Osteoblast (primary cell): ENCODE data around the gene FAM151A. TPM values are rescaled to one million over a fixed set of nuclear protein-coding genes. Genes with fewer than 3 reads are reported as not detected.

Experiments
- DNase-seq: peaks from one replicate; pipeline ENCODE4 v3.0.0; 2011; ENCODE audit warnings: low spot score, mixed read lengths; ENCODE audit not compliant: insufficient read length; ENCODE audit errors: missing footprints
- H2AFZ ChIP-seq: 2 replicates; pipeline ENCODE4 v1.6.0; 2011; ENCODE audit warnings: mild to moderate bottlenecking, low read length
- H3K27ac ChIP-seq: 2 replicates; pipeline ENCODE4 v1.5.1; 2011; ENCODE audit warnings: mild to moderate bottlenecking, low read depth, low read length, moderate library complexity
- H3K27me3 ChIP-seq: 2 replicates; pipeline ENCODE4 v1.6.0; 2012; ENCODE audit warnings: mild to moderate bottlenecking, control low read depth, inconsistent platforms, low read length, moderate library complexity; ENCODE audit not compliant: insufficient read depth
- H3K36me3 ChIP-seq: 2 replicates; pipeline ENCODE4 v1.5.1; 2011; ENCODE audit warnings: mild to moderate bottlenecking, low read length, control low read depth, moderate library complexity; ENCODE audit not compliant: insufficient read depth
- H3K4me1 ChIP-seq: 2 replicates; pipeline ENCODE4 v1.5.1; 2011; ENCODE audit warnings: mild to moderate bottlenecking, low read length, control low read depth, moderate library complexity; ENCODE audit not compliant: insufficient read depth
- H3K4me2 ChIP-seq: 2 replicates; pipeline ENCODE4 v1.6.0; 2011; ENCODE audit warnings: mild to moderate bottlenecking, low read length; ENCODE audit not compliant: insufficient read depth
- H3K4me3 ChIP-seq: fragments of 200-600 bp; sonication (generic); 3 replicates; pipeline ENCODE4 v1.5.1; 2012; ENCODE audit warnings: mild to moderate bottlenecking, low read length, inconsistent platforms; ENCODE audit not compliant: insufficient read depth
- H3K79me2 ChIP-seq: 2 replicates; pipeline ENCODE4 v1.6.0; 2012; ENCODE audit warnings: mild to moderate bottlenecking, low read length, control low read depth, inconsistent platforms; ENCODE audit not compliant: insufficient read depth
- H3K9me3 ChIP-seq: 2 replicates; pipeline ENCODE4 v1.5.1; 2011; ENCODE audit warnings: low read depth, low read length, control low read depth
- H4K20me1 ChIP-seq: 2 replicates; pipeline ENCODE4 v1.6.0; 2012; ENCODE audit warnings: mild to moderate bottlenecking, low read length, control low read depth; ENCODE audit not compliant: insufficient read depth
- total RNA-seq: library from RNA; depleted of rRNA; stranded (reverse); fragments of >200 nt; gene quantifications from 2 replicates; pipeline ENCODE4 v1.2.3, GENCODE V29; 2012
- TF ChIP-seq, protein P1 (sequence below): IDR thresholded peaks from 2 replicates; pipeline ENCODE4 v1.5.1; 2011; ENCODE audit warnings: mild to moderate bottlenecking, low read depth, low read length, moderate library complexity; ENCODE audit errors: extremely low read depth

FAM151A gene
- total RNA-seq, result not detected in 2 replicates

DNA sequence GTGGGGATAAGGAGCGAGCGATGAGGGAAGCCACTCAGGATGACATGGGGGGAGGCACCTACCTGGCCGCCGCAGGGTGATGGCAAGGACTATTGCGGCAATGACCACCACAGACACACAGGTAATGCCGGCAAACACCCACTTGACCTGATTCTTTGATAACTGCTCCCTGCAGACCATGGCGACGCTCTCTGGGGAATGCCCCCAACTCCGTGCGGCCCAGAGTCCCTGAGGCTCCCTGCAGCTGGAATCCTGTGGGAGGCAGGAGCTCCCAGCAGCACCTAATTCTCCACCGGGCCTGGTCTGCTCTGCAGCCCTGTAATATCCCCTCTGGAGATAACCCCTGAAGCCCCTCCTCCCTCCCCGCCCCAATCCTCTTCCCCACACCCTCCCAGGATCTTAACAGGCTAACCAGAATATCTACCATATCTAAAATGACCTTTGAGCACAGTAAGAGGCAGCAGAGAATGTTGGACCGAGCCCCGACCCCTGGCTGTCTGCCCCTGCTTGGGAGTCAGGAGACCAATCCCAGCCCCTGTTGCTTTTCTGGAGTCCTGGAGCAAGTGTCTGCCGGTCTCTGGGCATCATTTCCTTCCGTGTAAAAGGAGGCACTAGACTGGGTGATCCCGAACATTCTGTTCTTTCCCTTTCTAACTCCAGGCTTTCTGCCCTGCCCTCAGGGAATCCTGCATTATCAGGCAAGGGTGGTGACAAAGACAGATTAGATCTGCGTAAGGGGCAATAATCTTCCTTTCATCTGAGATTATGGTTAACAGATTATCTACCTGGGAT lies at the start of gene FAM151A:
Gene FAM151A, minus strand, starts transcription at position 310 of the 792 bp plus-strand sequence. Its CDS starts 130 bp downstream, at position 180.
- TF ChIP-seq, protein P1, sequence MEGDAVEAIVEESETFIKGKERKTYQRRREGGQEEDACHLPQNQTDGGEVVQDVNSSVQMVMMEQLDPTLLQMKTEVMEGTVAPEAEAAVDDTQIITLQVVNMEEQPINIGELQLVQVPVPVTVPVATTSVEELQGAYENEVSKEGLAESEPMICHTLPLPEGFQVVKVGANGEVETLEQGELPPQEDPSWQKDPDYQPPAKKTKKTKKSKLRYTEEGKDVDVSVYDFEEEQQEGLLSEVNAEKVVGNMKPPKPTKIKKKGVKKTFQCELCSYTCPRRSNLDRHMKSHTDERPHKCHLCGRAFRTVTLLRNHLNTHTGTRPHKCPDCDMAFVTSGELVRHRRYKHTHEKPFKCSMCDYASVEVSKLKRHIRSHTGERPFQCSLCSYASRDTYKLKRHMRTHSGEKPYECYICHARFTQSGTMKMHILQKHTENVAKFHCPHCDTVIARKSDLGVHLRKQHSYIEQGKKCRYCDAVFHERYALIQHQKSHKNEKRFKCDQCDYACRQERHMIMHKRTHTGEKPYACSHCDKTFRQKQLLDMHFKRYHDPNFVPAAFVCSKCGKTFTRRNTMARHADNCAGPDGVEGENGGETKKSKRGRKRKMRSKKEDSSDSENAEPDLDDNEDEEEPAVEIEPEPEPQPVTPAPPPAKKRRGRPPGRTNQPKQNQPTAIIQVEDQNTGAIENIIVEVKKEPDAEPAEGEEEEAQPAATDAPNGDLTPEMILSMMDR, result no peak
- DNase-seq, result peak; percentile 36
- H3K4me2 ChIP-seq, result no peak within 1 kb of the TSS

GRCh38 chr1:54671985-54672608 lies 48.8 kb upstream of the FAM151A start:
- H3K27ac ChIP-seq, result no peak overlapping the region
- H4K20me1 ChIP-seq, result no peaks in the 10 kb centered on the region
- peak; percentile 90 for DNase-seq
- no peaks in the 10 kb centered on the region for H3K79me2 ChIP-seq
- H3K36me3 ChIP-seq, result no peaks in the 10 kb centered on the region
- H3K27me3 ChIP-seq, result no peaks in the 10 kb centered on the region
- H3K4me3 ChIP-seq, result no peak overlapping the region
- TF ChIP-seq, protein P1, result peak; percentile 85
- H2AFZ ChIP-seq, result no peak overlapping the region
- no peak overlapping the region for H3K4me2 ChIP-seq
- no peaks in the 10 kb centered on the region for H3K9me3 ChIP-seq
- no peaks in the 10 kb centered on the region for H3K4me1 ChIP-seq

More for the DNA sequence above, at the start of gene FAM151A:
- Histone ChIP-seq H3K27me3 (peaks cover 15% of the 10 kb centered on the region), H2AFZ (no peak within 1 kb of the TSS), H3K36me3 (no peaks in the 10 kb centered on the region), H3K9me3 (no peaks in the 10 kb centered on the region), H4K20me1 (no peaks in the 10 kb centered on the region), H3K4me1 (no peaks in the 10 kb centered on the region), H3K79me2 (no peaks in the 10 kb centered on the region), H3K4me3 (no peak within 1 kb of the TSS), H3K27ac (no peak within 1 kb of the TSS)

GRCh38 chr1:54668567-54668966 lies 45.2 kb upstream of the FAM151A start:
- no peak for DNase-seq
- Histone ChIP-seq H3K27me3 (no peaks in the 10 kb centered on the region), H3K79me2 (no peaks in the 10 kb centered on the region), H3K36me3 (no peaks in the 10 kb centered on the region), H3K4me3 (no peak overlapping the region), H3K4me1 (no peaks in the 10 kb centered on the region), H3K4me2 (no peak overlapping the region), H3K9me3 (no peaks in the 10 kb centered on the region), H2AFZ (no peak overlapping the region), H4K20me1 (no peaks in the 10 kb centered on the region), H3K27ac (no peak overlapping the region)
- TF ChIP-seq, protein P1, result no peak

DNA sequence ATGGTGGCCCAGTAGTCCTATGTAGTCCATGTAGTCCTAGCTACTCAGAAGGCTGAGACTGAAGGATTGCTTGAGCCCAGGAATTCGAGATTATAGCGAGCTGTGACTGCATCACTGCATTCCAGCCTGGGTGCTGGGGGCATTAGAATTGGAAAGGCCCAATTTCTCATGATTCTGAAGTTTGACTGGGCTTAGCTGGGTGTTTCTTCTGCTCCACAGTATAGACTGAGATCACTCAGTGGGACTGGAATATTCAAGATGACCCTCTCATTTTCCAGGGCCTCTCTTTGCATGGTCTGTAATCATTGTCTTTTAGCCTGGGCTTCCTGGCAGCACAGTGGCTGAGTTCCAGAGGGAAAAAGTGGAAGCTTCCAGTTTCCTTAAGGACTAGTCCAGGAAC lies 44.5 kb upstream of the FAM151A start:
- Histone ChIP-seq H3K79me2 (no peaks in the 10 kb centered on the region), H3K4me2 (no peak overlapping the region), H4K20me1 (no peaks in the 10 kb centered on the region), H3K27me3 (no peaks in the 10 kb centered on the region), H3K36me3 (no peaks in the 10 kb centered on the region), H3K4me1 (no peaks in the 10 kb centered on the region), H3K4me3 (no peak overlapping the region), H2AFZ (no peak overlapping the region), H3K9me3 (no peaks in the 10 kb centered on the region), H3K27ac (no peak overlapping the region)
- DNase-seq, result no peak
- TF ChIP-seq, protein P1, result no peak
